Ishikawa (cell line): ENCODE measurements around the gene TNNC1.

Experiments
- EGR1 ChIP-seq: IDR thresholded peaks from 2 replicates; pipeline ENCODE4 v1.6.1; 2012
- MAX ChIP-seq: IDR thresholded peaks from 2 replicates; pipeline ENCODE4 v1.6.1; 2012
- YY1 ChIP-seq: IDR thresholded peaks from 2 replicates; pipeline ENCODE4 v1.6.1; 2012; ENCODE audit warnings: low read depth

- TF ChIP-seq MAX (no peak), YY1 (no peak), EGR1 (no peak)
Measured at GRCh38 chr3:52450489-52451236, 3.2 kb downstream of the TNNC1 start.
